Neuronal stem cell (in vitro differentiated cells): ENCODE data around the gene TCN1.
"Not testable (repeated sequence)": the region's sequence is repeated elsewhere in the genome, so short reads cannot be mapped to it uniquely, and the experiment has no call there.

ENCODE experiments used
- DNase-seq: peaks from one replicate; pipeline ENCODE4 v3.0.0-alpha.2; 2013; ENCODE audit warnings: low spot score
- H2AFZ ChIP-seq: one replicate; pipeline ENCODE4 v1.6.1; 2013; ENCODE audit warnings: mild to moderate bottlenecking, low read length, inconsistent platforms
- H2AK5ac ChIP-seq: 2 replicates; pipeline ENCODE4 v1.6.1; 2013; ENCODE audit warnings: low read depth, mild to moderate bottlenecking, inconsistent platforms, low read length, moderate library complexity, mixed read lengths
- H2BK120ac ChIP-seq: 2 replicates; pipeline ENCODE4 v1.6.1; 2013; ENCODE audit warnings: low read depth, mild to moderate bottlenecking, inconsistent platforms, low read length, moderate library complexity, mixed read lengths
- H2BK12ac ChIP-seq: one replicate; pipeline ENCODE4 v1.6.1; 2013; ENCODE audit warnings: low read length, inconsistent platforms
- H2BK15ac ChIP-seq: 2 replicates; pipeline ENCODE4 v1.6.1; 2013; ENCODE audit warnings: mild to moderate bottlenecking, low read length, inconsistent platforms, mixed read lengths
- H2BK5ac ChIP-seq: one replicate; pipeline ENCODE4 v1.6.1; 2013; ENCODE audit warnings: inconsistent platforms, mild to moderate bottlenecking, low read length, moderate library complexity
- H3K14ac ChIP-seq: one replicate; pipeline ENCODE4 v1.6.1; 2013; ENCODE audit warnings: low read length, inconsistent platforms
- H3K18ac ChIP-seq: 2 replicates; pipeline ENCODE4 v1.6.1; 2013; ENCODE audit warnings: low read length, inconsistent platforms
- H3K23ac ChIP-seq: 2 replicates; pipeline ENCODE4 v1.6.1; 2013; ENCODE audit warnings: low read depth, mild to moderate bottlenecking, mixed read lengths, low read length, inconsistent platforms; ENCODE audit not compliant: poor library complexity
- H3K27ac ChIP-seq: replicated peaks from 3 replicates; pipeline ENCODE4 v1.5.1; 2013; ENCODE audit warnings: low read length, inconsistent platforms
- H3K27me3 ChIP-seq, 3 experiments: 2 replicates each; pipeline ENCODE4 v1.6.1; 2013; ENCODE audit warnings: low read length in 3 of 3, mild to moderate bottlenecking in 2 of 3, inconsistent platforms in 1 of 3, low read depth in 1 of 3, mixed read lengths in 1 of 3, moderate library complexity in 1 of 3; ENCODE audit not compliant: control insufficient read depth in 3 of 3, insufficient read depth in 3 of 3
- H3K36me3 ChIP-seq, 2 donors: replicated peaks in 1 of 2; 2 replicates each; pipeline ENCODE4 v1.6.1; 2013; ENCODE audit warnings: low read length in 2 of 2; ENCODE audit not compliant: control insufficient read depth in 2 of 2, insufficient read depth in 2 of 2
- H3K4ac ChIP-seq: 2 replicates; pipeline ENCODE4 v1.6.1; 2013; ENCODE audit warnings: inconsistent platforms, mild to moderate bottlenecking, low read length, moderate library complexity
- H3K4me1 ChIP-seq, 2 donors: 1 replicate in 1 of 2; 2 replicates in 1 of 2; pipeline ENCODE4 v1.6.1; 2013; ENCODE audit warnings: low read length in 2 of 2, low read depth in 1 of 2; ENCODE audit not compliant: control insufficient read depth in 2 of 2, insufficient read depth in 1 of 2
- H3K4me2 ChIP-seq: one replicate; pipeline ENCODE4 v1.6.1; 2013; ENCODE audit warnings: mild to moderate bottlenecking, low read length, inconsistent platforms; ENCODE audit not compliant: insufficient read depth, poor library complexity, severe bottlenecking
- H3K4me3 ChIP-seq, 2 donors: 2 replicates each; pipeline ENCODE4 v1.5.1; 2013; ENCODE audit warnings: low read length in 2 of 2, mild to moderate bottlenecking in 2 of 2, inconsistent platforms in 1 of 2, moderate library complexity in 1 of 2
- H3K79me1 ChIP-seq: one replicate; pipeline ENCODE4 v1.6.1; 2013; ENCODE audit warnings: low read depth, mild to moderate bottlenecking, inconsistent platforms, low read length, moderate library complexity
- H3K9ac ChIP-seq: one replicate; pipeline ENCODE4 v1.6.1; 2013; ENCODE audit warnings: mild to moderate bottlenecking, low read depth, low read length, inconsistent platforms; ENCODE audit not compliant: poor library complexity
- H3K9me3 ChIP-seq, 2 donors: replicated peaks in 1 of 2; 2 replicates each; pipeline versions ENCODE3 to v1.6.1; 2013; ENCODE audit warnings: low read length in 2 of 2, mild to moderate bottlenecking in 2 of 2, inconsistent platforms in 1 of 2, low read depth in 1 of 2, mixed read lengths in 1 of 2, moderate library complexity in 1 of 2; ENCODE audit not compliant: control insufficient read depth in 2 of 2, insufficient read depth in 1 of 2
- H4K8ac ChIP-seq: one replicate; pipeline ENCODE4 v1.6.1; 2013; ENCODE audit warnings: low read depth, mild to moderate bottlenecking, inconsistent platforms, low read length, moderate library complexity
- H4K91ac ChIP-seq: one replicate; pipeline ENCODE4 v1.6.1; 2013; ENCODE audit warnings: low read length, low read depth, mild to moderate bottlenecking, inconsistent platforms; ENCODE audit not compliant: poor library complexity
- WGBS, 2 donors: extraction: QIAGEN DNeasy Blood & Tissue Kit; methylation state at CpG; one replicate each; pipeline ENCODE4 v1.1.7; 2013; ENCODE audit warnings: missing lambda C conversion rate in 2 of 2, mixed read lengths in 1 of 2; ENCODE audit not compliant: insufficient read length in 2 of 2, insufficient replicate concordance in 1 of 2; ENCODE audit errors: extremely low coverage in 2 of 2; 5-methylcytosine and 5-hydroxymethylcytosine counted together

TCN1 gene

DNA sequence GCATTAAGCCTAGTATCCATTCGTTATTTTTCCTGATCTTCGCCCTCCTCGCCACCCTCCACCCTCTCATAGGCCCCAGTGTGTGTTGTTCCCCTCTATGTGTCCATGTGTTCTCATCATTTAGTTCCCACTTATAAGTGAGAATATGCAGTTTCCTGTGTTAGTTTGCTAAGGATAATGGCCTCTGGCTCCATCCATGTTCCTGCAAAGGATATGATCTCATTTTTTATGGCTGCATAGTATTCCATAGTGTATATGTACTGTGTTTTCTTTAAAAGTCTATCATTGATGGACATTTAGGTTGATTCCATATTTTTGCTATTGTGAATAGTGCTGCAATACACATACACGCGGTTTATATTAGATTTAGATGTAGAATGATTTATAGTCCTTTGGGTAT is 14.9 kb downstream of the TCN1 start:
- H3K4me2 ChIP-seq, H3K18ac ChIP-seq, H2AFZ ChIP-seq, H2BK15ac ChIP-seq, H3K79me1 ChIP-seq, H2AK5ac ChIP-seq, H4K91ac ChIP-seq, H3K27me3 ChIP-seq, H3K9me3 ChIP-seq, H3K4ac ChIP-seq, H3K4me3 ChIP-seq, H3K27ac ChIP-seq, H3K36me3 ChIP-seq, H2BK120ac ChIP-seq, H3K9ac ChIP-seq, H2BK12ac ChIP-seq, H2BK5ac ChIP-seq, H3K14ac ChIP-seq, H3K23ac ChIP-seq, H3K4me1 ChIP-seq, DNase-seq, H4K8ac ChIP-seq: not testable (repeated sequence)
- no CpG with 5 or more reads among the region's 5 CpGs for WGBS, 2 donors

DNA sequence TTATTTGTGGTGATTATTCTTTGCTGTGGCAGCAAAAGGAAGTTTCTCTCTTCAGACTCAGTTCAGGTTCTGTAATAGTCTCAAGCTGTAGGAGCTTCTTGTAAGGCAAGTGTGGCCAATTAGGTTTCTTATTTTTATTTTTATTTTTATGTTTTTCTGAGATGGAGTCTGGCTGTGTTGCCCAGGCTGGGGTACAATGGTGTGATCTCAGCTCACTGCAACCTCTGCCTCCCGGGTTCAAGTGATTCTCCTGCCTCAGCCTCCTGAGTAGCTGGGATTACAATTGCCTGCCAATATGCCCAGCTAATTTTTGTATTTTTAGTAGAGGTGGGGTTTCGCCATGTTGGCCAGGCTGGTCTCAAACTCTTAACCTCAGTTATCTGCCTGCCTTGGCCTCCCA is 16.7 kb downstream of the TCN1 start:
- not testable (repeated sequence) for H3K4me2 ChIP-seq, H3K27me3 ChIP-seq, H2BK5ac ChIP-seq, H3K4me1 ChIP-seq, H3K9ac ChIP-seq, H3K23ac ChIP-seq, H3K4me3 ChIP-seq, H2AK5ac ChIP-seq, H3K4ac ChIP-seq, H4K8ac ChIP-seq, H3K14ac ChIP-seq, H3K36me3 ChIP-seq, H3K79me1 ChIP-seq, H2BK12ac ChIP-seq, DNase-seq, H2BK15ac ChIP-seq, H3K18ac ChIP-seq, H2BK120ac ChIP-seq, H3K27ac ChIP-seq, H4K91ac ChIP-seq, H3K9me3 ChIP-seq, H2AFZ ChIP-seq
- no CpG with 5 or more reads among the region's 2 CpGs for WGBS, 2 donors

DNA sequence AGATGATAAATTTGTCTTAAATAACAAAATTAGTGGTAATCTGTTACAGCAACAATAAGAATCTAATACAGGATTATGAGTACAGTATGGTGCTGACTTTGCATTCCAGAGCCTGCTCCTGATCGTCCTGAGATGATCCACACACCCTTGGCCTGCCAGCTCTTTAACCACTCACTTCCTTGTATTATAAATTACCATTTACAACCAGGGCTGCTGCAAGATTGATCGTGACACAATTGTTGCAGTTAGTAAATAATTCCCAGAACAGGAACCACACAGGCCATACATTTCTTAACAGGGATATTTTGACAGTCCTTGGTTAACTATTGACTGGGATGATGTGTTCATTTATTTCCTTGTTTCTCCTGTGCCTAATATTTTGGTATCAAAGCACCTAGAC is 17.2 kb downstream of the TCN1 start:
- no peak overlapping the region for H3K9ac ChIP-seq
- H3K9me3 ChIP-seq: no peaks in the 10 kb centered on the region
- no peaks in the 10 kb centered on the region for H3K4me1 ChIP-seq
- H2BK5ac ChIP-seq: no peak overlapping the region
- no peak overlapping the region for H2AFZ ChIP-seq
- no peak overlapping the region for H4K91ac ChIP-seq
- H2BK15ac ChIP-seq: no peak overlapping the region
- H3K27ac ChIP-seq: no peak overlapping the region
- WGBS, 2 donors: no CpG with 5 or more reads among the region's 2 CpGs
- no peak overlapping the region for H3K4ac ChIP-seq
- H3K4me2 ChIP-seq: no peak overlapping the region
- H2BK12ac ChIP-seq: no peak overlapping the region
- no peak overlapping the region for H2BK120ac ChIP-seq
- H2AK5ac ChIP-seq: no peak overlapping the region
- no peaks in the 10 kb centered on the region for H3K27me3 ChIP-seq
- no peak overlapping the region for H3K4me3 ChIP-seq
- no peak overlapping the region for H3K18ac ChIP-seq
- H3K79me1 ChIP-seq: no peaks in the 10 kb centered on the region
- no peak overlapping the region for H4K8ac ChIP-seq
- H3K14ac ChIP-seq: no peak overlapping the region
- no peak for DNase-seq
- H3K36me3 ChIP-seq: no peaks in the 10 kb centered on the region
- H3K23ac ChIP-seq: no peak overlapping the region

DNA sequence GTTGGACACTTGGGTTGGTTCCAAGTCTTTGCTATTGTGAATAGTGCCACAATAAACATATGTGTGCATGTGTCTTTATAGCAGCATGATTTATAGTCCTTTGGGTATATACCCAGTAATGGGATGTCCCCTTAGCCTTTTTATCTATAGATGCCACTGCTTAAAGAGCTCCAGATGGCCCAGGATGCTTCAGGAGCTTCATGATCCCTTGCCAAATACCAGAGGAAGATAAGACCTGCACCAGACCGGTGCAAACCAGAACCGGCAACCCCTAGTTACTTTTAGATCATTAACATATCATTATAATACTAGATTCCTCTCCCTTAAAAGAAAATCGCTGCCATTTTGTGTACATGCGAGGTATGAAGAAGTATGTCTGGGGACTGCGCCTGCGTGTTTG is 17.8 kb downstream of the TCN1 start:
- not testable (repeated sequence) for H3K4me1 ChIP-seq, H2BK120ac ChIP-seq, H3K9me3 ChIP-seq, H3K14ac ChIP-seq, H3K18ac ChIP-seq, H3K79me1 ChIP-seq, H3K4me2 ChIP-seq, H3K23ac ChIP-seq, H2AFZ ChIP-seq, H2BK12ac ChIP-seq, H3K4ac ChIP-seq, H2BK5ac ChIP-seq, H3K36me3 ChIP-seq, H3K27me3 ChIP-seq, H4K8ac ChIP-seq, H4K91ac ChIP-seq, H2BK15ac ChIP-seq, H3K4me3 ChIP-seq, DNase-seq, H2AK5ac ChIP-seq, H3K27ac ChIP-seq, H3K9ac ChIP-seq
- WGBS, 2 donors: no CpG with 5 or more reads among the region's 6 CpGs
